Activated naive CD4-positive, alpha-beta T cell (primary cell): Measurements from ENCODE around the gene B3GLCT.
"Not testable (repeated sequence)": the region's sequence is repeated elsewhere in the genome, so short reads cannot be mapped to it uniquely, and the experiment has no call there.

Experiments used
- DNase-seq, 4 experiments: peaks; one replicate each; lab custom pipeline; 2025; lab: John Stamatoyannopoulos, UW

The B3GLCT gene

DNA sequence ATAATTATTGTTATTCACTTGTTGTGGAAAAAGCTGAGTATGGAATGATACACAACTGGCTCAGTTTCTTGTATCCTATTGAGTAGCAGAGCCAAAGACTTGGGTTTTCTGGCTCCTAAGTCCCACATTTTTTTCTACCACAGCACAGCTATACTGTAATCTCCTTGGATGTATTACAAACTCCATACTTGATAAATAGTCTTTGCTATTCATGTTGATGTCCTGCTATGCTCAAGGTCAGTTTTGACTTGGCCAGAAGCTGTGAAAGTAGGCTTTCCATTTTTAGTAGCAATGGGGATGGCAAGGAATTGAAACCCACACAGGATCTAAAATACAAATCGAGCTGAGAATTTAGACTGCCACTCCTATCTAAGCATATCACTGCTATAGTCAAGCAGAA lies 79.1 kb downstream of the B3GLCT start:
- DNase-seq: no peak

GRCh38 chr13:31282741-31283455 lies 83.1 kb downstream of the B3GLCT start:
- DNase-seq: no peak

GRCh38 chr13:31286930-31287329 lies 87.2 kb downstream of the B3GLCT start:
- no peak for DNase-seq

GRCh38 chr13:31301119-31301518 lies 101.3 kb downstream of the B3GLCT start:
- DNase-seq: no peak

GRCh38 chr13:31310356-31310755 lies 110.6 kb downstream of the B3GLCT start:
- no peak for DNase-seq

DNA sequence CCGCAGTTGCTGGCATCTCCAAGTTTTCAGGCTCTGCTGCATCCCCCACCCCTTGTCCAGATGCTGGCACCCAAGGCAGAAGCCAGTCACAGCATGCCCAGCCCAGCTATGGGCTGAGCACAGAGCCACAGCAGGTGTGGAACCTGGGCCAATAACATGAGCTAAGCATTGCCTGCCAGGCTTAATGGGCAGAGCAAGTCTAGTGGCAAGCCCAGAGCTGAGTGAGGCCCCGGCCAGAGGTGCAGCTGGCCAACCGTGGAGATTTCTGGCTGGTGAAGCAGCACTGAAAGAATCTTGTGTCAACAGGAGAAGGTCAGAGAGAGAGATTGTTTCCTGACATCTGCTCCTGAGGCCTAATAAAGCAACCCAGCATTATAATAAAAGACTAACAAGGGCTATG lies 111.0 kb downstream of the B3GLCT start:
- DNase-seq: no peak

- no peak for DNase-seq
Measured at GRCh38 chr13:31311921-31312320, 112.1 kb downstream of the B3GLCT start.

GRCh38 chr13:31314961-31315360 lies 115.2 kb downstream of the B3GLCT start:
- no peak for DNase-seq

- no peak for DNase-seq
Measured at GRCh38 chr13:31320946-31321345, 121.2 kb downstream of the B3GLCT start.

- no peak for DNase-seq
Measured at GRCh38 chr13:31321457-31321856, 121.7 kb downstream of the B3GLCT start.

GRCh38 chr13:31322026-31322425 lies 122.3 kb downstream of the B3GLCT start:
- no peak for DNase-seq

GRCh38 chr13:31322702-31323405 lies 123.1 kb downstream of the B3GLCT start:
- no peak for DNase-seq

- DNase-seq: no peak
Measured at GRCh38 chr13:31327182-31327860, 127.5 kb downstream of the B3GLCT start.

GRCh38 chr13:31328549-31329235 lies 128.9 kb downstream of the B3GLCT start:
- DNase-seq: no peak

DNA sequence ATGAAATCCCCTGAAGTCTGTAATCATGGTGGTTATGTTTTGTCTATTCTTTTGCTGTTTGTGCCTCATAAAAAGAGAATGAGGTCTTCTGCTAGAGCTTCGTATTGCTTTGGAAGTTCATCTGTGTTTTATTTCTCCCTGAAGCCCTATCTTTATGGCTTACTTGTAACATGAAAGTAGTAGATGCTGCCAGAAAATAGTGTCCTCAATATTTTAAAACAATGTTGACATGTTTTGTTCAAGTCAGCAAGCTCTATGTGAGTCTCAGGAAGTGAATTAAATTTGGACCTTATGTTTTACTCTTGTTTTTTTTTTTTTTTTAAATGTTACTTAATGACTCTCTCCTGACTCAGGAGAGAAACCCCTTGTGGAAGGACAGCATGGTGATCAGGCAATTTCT lies 130.5 kb downstream of the B3GLCT start:
- DNase-seq: no peak

DNA sequence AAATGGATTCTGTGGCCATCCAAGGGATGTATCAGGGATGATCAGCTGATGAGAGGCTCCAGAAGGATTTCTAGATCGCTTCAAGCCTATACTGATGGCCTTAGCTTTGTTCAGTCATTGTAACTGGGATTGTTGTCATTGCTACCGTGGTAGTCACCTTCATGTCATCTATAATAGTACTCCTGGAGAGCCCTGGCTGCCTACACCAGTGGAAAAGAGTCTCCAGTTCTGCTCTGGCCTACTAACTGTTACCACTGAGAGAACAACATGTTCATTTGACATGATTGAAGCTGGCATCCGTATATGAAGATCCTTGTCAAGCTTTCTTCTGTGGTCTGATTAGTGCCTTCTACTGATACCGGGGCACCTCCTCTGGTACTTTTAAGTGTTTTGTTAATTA lies 131.3 kb downstream of the B3GLCT start:
- DNase-seq: no peak

GRCh38 chr13:31334547-31334946 lies 134.8 kb downstream of the B3GLCT start:
- DNase-seq: no peak

DNA sequence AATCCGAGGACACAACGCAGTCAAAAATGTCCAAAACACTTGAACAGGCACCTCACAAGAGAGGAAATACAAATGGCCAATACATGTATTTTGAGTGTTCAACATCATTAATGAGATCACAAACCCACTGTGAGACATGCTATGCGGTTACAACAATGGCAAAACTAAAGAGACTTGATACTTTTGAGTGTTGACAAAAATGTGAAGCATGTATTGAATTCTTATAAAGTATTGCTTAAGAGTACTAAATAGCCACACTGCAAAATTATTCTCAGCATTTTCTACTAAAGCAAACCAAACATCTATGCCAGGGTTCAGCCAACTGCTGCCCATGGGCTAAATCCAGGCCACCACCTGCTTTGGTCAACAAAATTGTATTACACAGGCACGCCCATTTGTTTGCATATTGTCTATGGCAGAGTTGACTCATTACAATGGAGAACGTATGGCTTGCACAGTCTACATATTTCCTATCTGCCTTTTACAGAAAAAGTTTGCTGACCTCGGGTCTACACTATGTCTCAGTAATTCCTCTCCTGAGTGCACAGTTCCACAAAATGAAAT lies 135.3 kb downstream of the B3GLCT start:
- DNase-seq: no peak

- not testable (repeated sequence) for DNase-seq
Measured at GRCh38 chr13:31339616-31340015, 139.8 kb downstream of the B3GLCT start.

GRCh38 chr13:31340848-31341247 lies 141.1 kb downstream of the B3GLCT start:
- not testable (repeated sequence) for DNase-seq

- DNase-seq: no peak
Measured at GRCh38 chr13:31346891-31347290, 147.1 kb downstream of the B3GLCT start.

DNA sequence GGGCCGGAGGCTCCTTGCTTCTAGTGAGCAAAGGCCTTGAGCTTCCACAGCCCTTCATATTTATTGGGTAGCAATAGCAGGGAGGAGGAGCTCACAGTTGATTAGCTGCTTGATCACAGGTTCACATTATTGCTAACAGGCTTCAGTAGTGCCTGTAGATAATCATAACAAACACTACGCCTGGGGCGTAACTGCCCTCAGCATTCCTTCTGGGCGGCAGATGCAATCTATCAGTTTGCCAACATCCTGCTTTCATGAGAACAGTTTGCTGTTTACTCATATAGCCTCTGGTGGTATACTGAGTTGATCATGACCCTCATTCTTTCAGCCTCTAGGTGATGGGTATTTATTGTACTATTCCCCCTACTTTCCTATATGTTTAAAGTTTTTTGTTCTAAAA lies 149.4 kb downstream of the B3GLCT start:
- DNase-seq: no peak
